Measurements from ENCODE around the gene TRMU. TPM values are rescaled to one million over a fixed set of nuclear protein-coding genes. Genes with fewer than 3 reads are reported as not detected.
A peak's percentile ranks its signal among the peaks of the same experiment; 100 is the strongest.

TRMU gene
- total and polyA plus RNA-seq, 2 of the 8 experiments (the other 6 are each of a cell fraction or from before 2014, with no cell fraction given) = 43.4 to 70.6 TPM

DNA sequence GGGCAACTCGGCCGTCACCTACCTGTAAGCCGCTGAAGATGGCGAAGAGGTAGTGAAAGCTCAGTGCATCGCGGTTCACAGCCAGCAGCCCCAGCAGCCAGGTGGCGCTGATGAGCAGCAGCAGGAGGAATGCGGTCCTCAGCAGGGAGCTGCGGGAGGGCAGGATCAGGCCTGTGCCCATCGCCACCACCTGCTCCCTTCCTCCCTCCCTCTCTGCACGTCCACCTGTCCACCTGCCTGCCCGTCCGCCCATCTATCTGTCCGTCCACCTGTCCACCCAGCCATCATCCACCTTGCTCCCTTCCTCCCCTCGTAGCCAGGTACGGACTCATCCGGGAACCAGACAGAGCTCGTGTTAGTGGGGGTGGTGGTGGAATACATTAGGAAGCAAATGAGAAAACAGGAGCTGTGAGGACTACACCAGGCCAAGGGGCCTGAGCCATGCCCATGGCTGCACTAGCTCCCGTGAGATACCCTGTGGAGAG lies 32.2 kb downstream of the TRMU start (continued):
- TF ChIP-seq POLR2A (IDR thresholded peaks at IDR 0.05; ENCODE audit: control extremely low read depth in 1 of 2, low read depth in 2 of 2, low read length in 2 of 2) (no peak), CEBPB (IDR thresholded peaks at IDR 0.05; ENCODE audit: low read depth, low read length) (no peak), ZNF274 (IDR thresholded peaks at IDR 0.05; ENCODE audit: borderline replicate concordance, extremely low read depth, low read length) (no peak), BRCA1 (IDR thresholded peaks at IDR 0.05; ENCODE audit: low read depth, low read length) (no peak), GTF2F1 (IDR thresholded peaks at IDR 0.05; ENCODE audit: borderline replicate concordance, low read depth, low read length) (no peak), SIN3A (conservative IDR thresholded peaks at IDR 0.05 in 1 of 2, IDR thresholded peaks at IDR 0.05 in 1 of 2; ENCODE audit: low read depth in 1 of 2, low read length in 2 of 2) (peak in 1 of 2 experiments; percentile 81; a peak in 2 of 4 replicates), PHF8 (conservative IDR thresholded peaks at IDR 0.05; ENCODE audit: low read depth, low read length) (no peak), JUND (IDR thresholded peaks at IDR 0.05; ENCODE audit: low read length) (no peak), POU5F1 (IDR thresholded peaks at IDR 0.05; ENCODE audit: low read depth, low read length) (no peak), RNF2 (IDR thresholded peaks at IDR 0.05; ENCODE audit: borderline replicate concordance, low read depth, low read length, missing control alignments, poor library complexity, severe bottlenecking) (no peak), YY1 (IDR thresholded peaks at IDR 0.05; ENCODE audit: low read depth, low read length) (peak; percentile 81), CTBP2 (IDR thresholded peaks at IDR 0.05; ENCODE audit: borderline replicate concordance, insufficient read depth, insufficient read length, low read length) (peak; percentile 80), SUZ12 (IDR thresholded peaks at IDR 0.05; ENCODE audit: low read length) (no peak), POLR2AphosphoS5 (IDR thresholded peaks at IDR 0.05; ENCODE audit: low read depth, low read length) (peak; percentile 18; the same call in 1 of the 2 replicates), SP1 (IDR thresholded peaks at IDR 0.05; ENCODE audit: low read depth, low read length) (no peak), SP2 (IDR thresholded peaks at IDR 0.05; ENCODE audit: low read length) (no peak)
- TF ChIP-seq, protein P1, sequence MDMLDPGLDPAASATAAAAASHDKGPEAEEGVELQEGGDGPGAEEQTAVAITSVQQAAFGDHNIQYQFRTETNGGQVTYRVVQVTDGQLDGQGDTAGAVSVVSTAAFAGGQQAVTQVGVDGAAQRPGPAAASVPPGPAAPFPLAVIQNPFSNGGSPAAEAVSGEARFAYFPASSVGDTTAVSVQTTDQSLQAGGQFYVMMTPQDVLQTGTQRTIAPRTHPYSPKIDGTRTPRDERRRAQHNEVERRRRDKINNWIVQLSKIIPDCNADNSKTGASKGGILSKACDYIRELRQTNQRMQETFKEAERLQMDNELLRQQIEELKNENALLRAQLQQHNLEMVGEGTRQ (IDR thresholded peaks at IDR 0.05; ENCODE audit: low read length) = no peak
- TF ChIP-seq, protein P2, sequence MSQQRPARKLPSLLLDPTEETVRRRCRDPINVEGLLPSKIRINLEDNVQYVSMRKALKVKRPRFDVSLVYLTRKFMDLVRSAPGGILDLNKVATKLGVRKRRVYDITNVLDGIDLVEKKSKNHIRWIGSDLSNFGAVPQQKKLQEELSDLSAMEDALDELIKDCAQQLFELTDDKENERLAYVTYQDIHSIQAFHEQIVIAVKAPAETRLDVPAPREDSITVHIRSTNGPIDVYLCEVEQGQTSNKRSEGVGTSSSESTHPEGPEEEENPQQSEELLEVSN (IDR thresholded peaks at IDR 0.05) = no peak
- TF ChIP-seq, protein P3, sequence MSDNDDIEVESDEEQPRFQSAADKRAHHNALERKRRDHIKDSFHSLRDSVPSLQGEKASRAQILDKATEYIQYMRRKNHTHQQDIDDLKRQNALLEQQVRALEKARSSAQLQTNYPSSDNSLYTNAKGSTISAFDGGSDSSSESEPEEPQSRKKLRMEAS (IDR thresholded peaks at IDR 0.05) = peak; percentile 79
- TF ChIP-seq, protein P4, sequence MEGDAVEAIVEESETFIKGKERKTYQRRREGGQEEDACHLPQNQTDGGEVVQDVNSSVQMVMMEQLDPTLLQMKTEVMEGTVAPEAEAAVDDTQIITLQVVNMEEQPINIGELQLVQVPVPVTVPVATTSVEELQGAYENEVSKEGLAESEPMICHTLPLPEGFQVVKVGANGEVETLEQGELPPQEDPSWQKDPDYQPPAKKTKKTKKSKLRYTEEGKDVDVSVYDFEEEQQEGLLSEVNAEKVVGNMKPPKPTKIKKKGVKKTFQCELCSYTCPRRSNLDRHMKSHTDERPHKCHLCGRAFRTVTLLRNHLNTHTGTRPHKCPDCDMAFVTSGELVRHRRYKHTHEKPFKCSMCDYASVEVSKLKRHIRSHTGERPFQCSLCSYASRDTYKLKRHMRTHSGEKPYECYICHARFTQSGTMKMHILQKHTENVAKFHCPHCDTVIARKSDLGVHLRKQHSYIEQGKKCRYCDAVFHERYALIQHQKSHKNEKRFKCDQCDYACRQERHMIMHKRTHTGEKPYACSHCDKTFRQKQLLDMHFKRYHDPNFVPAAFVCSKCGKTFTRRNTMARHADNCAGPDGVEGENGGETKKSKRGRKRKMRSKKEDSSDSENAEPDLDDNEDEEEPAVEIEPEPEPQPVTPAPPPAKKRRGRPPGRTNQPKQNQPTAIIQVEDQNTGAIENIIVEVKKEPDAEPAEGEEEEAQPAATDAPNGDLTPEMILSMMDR (IDR thresholded peaks at IDR 0.05; ENCODE audit: control extremely low read depth in 1 of 3, insufficient read depth in 1 of 3, low read depth in 1 of 3, low read length in 3 of 3) = peak; percentile 94 to 100 (median 100)
